T-cell (primary cell): ENCODE results near the gene DYNC1H1. TPM values are rescaled to one million over a fixed set of nuclear protein-coding genes. Genes with fewer than 3 reads are reported as not detected.

Experiments used
- ATAC-seq, 4 experiments: fragments of 200-7000 bp in 3 of 4; fragments of 150-1000 bp in 1 of 4; cut with Tn5 transposase; replicated peaks in 1 of 4; 1 replicate in 3 of 4; 2 replicates in 1 of 4; pipeline ENCODE4 v1.10.0; 2021; ENCODE audit warnings: moderate library complexity in 3 of 4, mild to moderate bottlenecking in 2 of 4, moderate number of reproducible peaks in 1 of 4
- CTCF ChIA-PET, 2 donors: fragments of 300-600 bp; sonication (Branson Sonifier 250); formaldehyde crosslinking; loops; one replicate each; lab custom pipeline; 2022; ENCODE audit warnings: antibody characterized with exemption in 2 of 2; lab: Charles Lee
- POLR2A ChIA-PET, 2 donors: fragments of 300-600 bp; sonication (Branson Sonifier 250); formaldehyde crosslinking; loops; one replicate each; lab custom pipeline; 2022; ENCODE audit warnings: antibody characterized with exemption in 2 of 2; lab: Charles Lee
- DNase-seq, 35 experiments: peaks; one replicate each; pipeline versions ENCODE4 v3.0.0 to v3.0.0-alpha.2; 2013 to 2023
- H3K27ac ChIP-seq: one replicate; pipeline ENCODE4 v1.5.1; 2013; ENCODE audit warnings: low read length
- H3K27me3 ChIP-seq, 2 experiments: replicated peaks in 1 of 2; 1 replicate in 1 of 2; 2 replicates in 1 of 2; pipeline versions ENCODE4 v1.6.1 to v1.7.0; 2013; ENCODE audit warnings: low read length in 1 of 2, mixed read lengths in 1 of 2; ENCODE audit not compliant: control insufficient read depth in 2 of 2, insufficient read depth in 2 of 2; ENCODE audit errors: extremely low read depth in 1 of 2
- H3K36me3 ChIP-seq, 2 donors: 1 replicate in 1 of 2; 2 replicates in 1 of 2; pipeline versions ENCODE4 v1.6.1 to v1.7.0; 2013; ENCODE audit warnings: low read length in 1 of 2; ENCODE audit not compliant: control insufficient read depth in 2 of 2, insufficient read depth in 1 of 2; ENCODE audit errors: extremely low read depth in 1 of 2
- H3K4me1 ChIP-seq, 2 experiments: 1 replicate in 1 of 2; 2 replicates in 1 of 2; pipeline versions ENCODE4 v1.6.1 to v1.7.0; 2013; ENCODE audit warnings: low read length in 2 of 2, mixed read lengths in 1 of 2; ENCODE audit not compliant: insufficient read depth in 2 of 2, control insufficient read depth in 1 of 2; ENCODE audit errors: extremely low read depth in 1 of 2
- H3K4me3 ChIP-seq, 2 donors: 1 replicate in 1 of 2; 2 replicates in 1 of 2; pipeline versions ENCODE4 v1.5.1 to v1.7.0; 2013; ENCODE audit warnings: mild to moderate bottlenecking in 2 of 2, low read length in 1 of 2, moderate library complexity in 1 of 2; ENCODE audit not compliant: control insufficient read depth in 1 of 2; ENCODE audit errors: extremely low read depth in 1 of 2
- H3K9me3 ChIP-seq: 2 replicates; pipeline ENCODE4 v1.7.0; 2013
- H3K27ac Mint-ChIP-seq, 2 donors: one replicate each; pipeline ENCODE4 v1.8.0; 2020 to 2021; ENCODE audit warnings: mild to moderate bottlenecking in 2 of 2, mixed read lengths in 2 of 2
- H3K27me3 Mint-ChIP-seq, 2 donors: one replicate each; pipeline ENCODE4 v1.8.0; 2021 to 2022; ENCODE audit warnings: mixed read lengths in 2 of 2
- H3K36me3 Mint-ChIP-seq: one replicate; pipeline ENCODE4 v1.8.0; 2021; ENCODE audit warnings: mixed read lengths
- H3K4me1 Mint-ChIP-seq, 3 donors: one replicate each; pipeline ENCODE4 v1.8.0; 2020 to 2022; ENCODE audit warnings: mixed read lengths in 3 of 3, mild to moderate bottlenecking in 1 of 3
- H3K4me3 Mint-ChIP-seq, 3 donors: one replicate each; pipeline ENCODE4 v1.8.0; 2020 to 2022; ENCODE audit warnings: mild to moderate bottlenecking in 3 of 3, mixed read lengths in 3 of 3, moderate library complexity in 3 of 3
- H3K9me3 Mint-ChIP-seq, 3 donors: one replicate each; pipeline ENCODE4 v1.8.0; 2020 to 2022; ENCODE audit warnings: mixed read lengths in 3 of 3
- WGBS: methylation state at CpG from one replicate; pipeline ENCODE4 v1.1.5; 2013; ENCODE audit warnings: missing lambda C conversion rate; ENCODE audit not compliant: insufficient coverage; 5-methylcytosine and 5-hydroxymethylcytosine counted together
- total RNA-seq, 35 experiments: library from RNA in 6 of 35; stranded (reverse) in 6 of 35; fragments of 120-200 nt in 1 of 35; gene quantifications; one replicate each; pipeline versions ENCODE4 v1.2.1 to v1.2.4 and lab custom pipeline; 2013 to 2026

DYNC1H1 gene
- total RNA-seq, 5 donors from 2014 or later (not counting 1 experiment from before 2014, with no cell fraction given) = 271 to 310 (median 279) TPM

DNA sequence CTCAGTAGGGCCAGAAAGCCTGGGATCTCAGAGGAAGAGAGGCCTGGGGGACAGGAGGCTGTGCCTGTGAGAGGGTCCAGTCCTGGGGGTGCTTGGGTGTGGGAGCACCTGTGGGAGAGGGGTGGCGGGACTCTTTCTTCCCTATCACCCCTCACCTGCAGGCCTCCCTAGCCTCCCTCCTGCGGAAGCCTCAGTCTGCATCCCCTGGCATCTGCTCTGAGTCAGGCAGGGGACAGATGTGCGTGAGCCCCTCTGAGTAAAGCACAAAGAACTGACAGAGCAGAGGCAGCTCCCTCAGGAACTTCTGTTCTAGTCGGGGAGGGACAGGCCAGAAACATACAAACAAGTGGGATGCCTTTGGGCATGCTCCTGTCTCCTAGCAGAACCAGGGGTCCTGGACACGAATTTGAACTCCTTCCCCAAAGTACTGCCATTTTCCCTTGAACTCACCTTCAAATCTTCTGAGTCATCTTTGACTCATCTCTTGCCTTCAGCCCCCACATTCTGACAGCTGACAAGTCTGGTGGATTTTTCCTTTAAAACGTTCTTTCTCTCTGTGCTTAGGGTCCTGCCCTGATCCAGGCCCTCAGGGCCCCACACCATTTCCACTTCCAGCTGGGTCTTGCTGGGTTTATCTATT, 131.0 kb downstream of the DYNC1H1 start:
- ChIA-PET POLR2A (no interaction called here), CTCF (interaction anchor here in 1 of 2 donors (0.9 to 1.0 kb wide), 2 partner anchors 32 to 219 kb away, joined by 3 to 8 read pairs; no protein-coding TSS in a partner anchor)
- Mint-ChIP-seq H3K9me3 (no peaks in the 10 kb centered on the region), H3K4me3 (no peak overlapping the region), H3K27ac (no peak overlapping the region), H3K27me3 (no peaks in the 10 kb centered on the region), H3K4me1 (peaks cover under 1 to 4% (median 3%) of the 10 kb centered on the region in 3 donors), H3K36me3 (no peaks in the 10 kb centered on the region)
- Histone ChIP-seq H3K4me1 (peaks cover 0 to 3% of the 10 kb centered on the region in 2 experiments), H3K4me3 (no peak overlapping the region), H3K9me3 (no peaks in the 10 kb centered on the region), H3K27me3 (no peaks in the 10 kb centered on the region), H3K36me3 (no peaks in the 10 kb centered on the region), H3K27ac (no peak overlapping the region)
- ATAC-seq (no peak), DNase-seq (no peak)
- 81% methylated on average over 5 of the region's 6 CpGs for WGBS

DNA sequence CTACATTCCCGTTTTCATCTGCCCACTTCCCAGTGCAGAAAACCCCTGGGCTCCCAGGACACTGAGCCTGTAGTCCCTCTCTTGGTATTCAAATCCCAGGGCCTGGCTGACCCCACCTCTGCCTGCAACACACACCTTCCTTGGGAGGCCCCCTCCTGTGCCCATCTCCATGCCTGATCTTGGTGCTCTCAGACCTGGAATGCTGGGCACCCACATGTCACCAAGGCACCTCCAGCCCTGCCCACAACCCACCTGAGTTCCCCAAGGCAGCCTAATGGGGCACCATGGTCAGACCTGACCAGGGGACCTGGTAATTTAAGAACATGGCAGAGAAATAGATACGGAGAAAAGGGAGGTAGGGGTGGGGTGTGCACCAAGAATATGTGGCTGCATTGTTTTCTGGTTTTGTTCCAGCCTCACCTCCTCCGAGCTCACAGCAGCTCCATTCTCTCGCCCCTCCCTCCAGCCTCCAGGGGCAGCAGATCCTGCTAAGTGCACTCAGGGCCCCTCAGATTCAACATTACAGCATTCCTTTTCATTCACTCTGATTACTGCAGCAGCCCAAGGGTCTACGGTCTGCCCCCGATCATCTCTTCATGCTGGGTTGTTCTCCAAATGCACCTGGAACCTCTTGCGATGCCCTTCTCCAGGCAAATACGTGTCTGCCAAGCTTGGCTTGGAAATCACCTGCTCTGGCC, 131.6 kb downstream of the DYNC1H1 start:
- no peak overlapping the region for H3K27ac Mint-ChIP-seq
- Histone ChIP-seq H3K4me3 (no peak overlapping the region), H3K36me3 (no peaks in the 10 kb centered on the region), H3K4me1 (peaks cover 0 to 3% of the 10 kb centered on the region in 2 experiments), H3K27ac (no peak overlapping the region), H3K9me3 (no peaks in the 10 kb centered on the region), H3K27me3 (peaks cover 0 to under 1% of the 10 kb centered on the region in 2 experiments)
- 75% methylated on average over 5 of the region's 8 CpGs for WGBS
- ATAC-seq (peak in 2 of 4 experiments; percentile 28 to 30), DNase-seq (no peak)
- no peaks in the 10 kb centered on the region for H3K36me3 Mint-ChIP-seq
- ChIA-PET POLR2A (no interaction called here), CTCF (interaction anchor here (0.5 to 1.1 kb wide), 5 partner anchors 9 to 218 kb away, joined by 3 to 8 read pairs (median 3); no protein-coding TSS in a partner anchor)
- H3K4me3 Mint-ChIP-seq = no peak overlapping the region
- no peaks in the 10 kb centered on the region for H3K27me3 Mint-ChIP-seq
- no peaks in the 10 kb centered on the region for H3K9me3 Mint-ChIP-seq
- peaks cover 0 to 4% (median 3%) of the 10 kb centered on the region in 3 donors for H3K4me1 Mint-ChIP-seq

DNA sequence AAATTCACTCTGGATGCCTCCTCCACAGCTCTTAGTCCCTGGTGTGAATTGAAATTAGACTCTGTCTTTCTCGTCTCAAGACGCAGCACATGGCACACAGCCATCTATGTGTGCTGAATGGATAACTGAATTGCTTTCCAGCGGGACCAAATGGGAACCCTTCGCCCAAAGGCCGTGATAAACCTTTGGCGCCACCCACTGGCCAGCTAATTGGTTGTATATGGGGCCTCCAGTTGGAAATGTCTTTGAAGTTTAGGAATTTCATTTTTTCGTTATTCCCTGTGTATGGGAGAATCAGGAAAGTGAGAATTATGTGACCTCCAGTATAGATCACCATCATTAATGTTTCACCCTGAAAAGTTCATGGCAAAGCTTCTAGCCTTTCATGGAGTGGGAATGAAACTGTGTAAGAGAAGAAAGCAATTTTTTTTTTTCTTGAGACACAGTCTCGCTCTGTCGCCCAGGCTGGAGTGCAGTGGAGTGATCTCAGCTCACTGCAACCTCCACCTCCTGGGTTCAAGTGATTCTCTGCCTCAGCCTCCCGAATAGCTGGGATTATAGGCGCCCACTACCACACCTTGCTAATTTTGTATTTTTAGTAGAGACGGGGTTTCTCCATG, 132.3 kb downstream of the DYNC1H1 start:
- H3K9me3 Mint-ChIP-seq = no peaks in the 10 kb centered on the region

DNA sequence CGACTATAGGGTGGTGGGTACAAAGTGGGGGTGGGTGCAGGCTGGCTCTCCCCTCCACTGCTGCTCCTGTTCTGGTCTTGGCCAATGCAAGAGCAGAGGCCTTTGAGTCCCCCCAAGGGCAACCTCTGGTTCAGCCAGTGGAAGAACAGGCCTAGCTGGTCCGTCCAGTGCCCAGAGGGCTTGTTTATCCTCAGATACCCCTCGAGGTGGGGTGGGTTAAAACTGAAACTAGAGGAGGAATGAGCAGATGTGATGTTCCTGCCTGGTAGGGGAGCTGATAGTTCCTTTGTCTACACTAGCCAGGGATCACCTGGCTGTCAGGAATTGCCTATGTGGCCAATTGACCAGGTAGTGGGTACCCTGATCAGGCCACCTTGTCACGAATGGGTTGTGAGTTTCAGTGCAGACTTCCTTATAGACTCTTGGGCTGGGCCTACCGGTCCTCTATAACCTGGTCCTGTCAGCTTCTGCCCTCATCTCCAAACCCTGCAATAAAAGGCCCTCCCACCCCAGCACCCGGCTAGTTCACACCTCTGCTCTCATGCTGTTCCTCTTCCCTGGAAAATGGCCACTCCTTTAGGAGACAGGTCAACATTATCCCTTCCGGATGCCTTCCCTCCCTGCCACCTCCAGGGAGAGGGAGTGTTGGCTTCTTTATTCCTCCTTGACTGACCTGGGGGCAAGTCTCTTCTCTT, 133.2 kb downstream of the DYNC1H1 start:
- Histone ChIP-seq H3K27me3 (peaks cover 0 to 6% of the 10 kb centered on the region in 2 experiments), H3K4me1 (peaks cover 0 to 3% of the 10 kb centered on the region in 2 experiments), H3K36me3 (no peaks in the 10 kb centered on the region), H3K4me3 (no peak overlapping the region), H3K9me3 (no peaks in the 10 kb centered on the region), H3K27ac (no peak overlapping the region)
- DNase-seq = no peak
- Mint-ChIP-seq H3K27ac (no peak overlapping the region), H3K36me3 (no peaks in the 10 kb centered on the region), H3K4me1 (peaks cover 0 to 4% (median 3%) of the 10 kb centered on the region in 3 donors), H3K9me3 (no peaks in the 10 kb centered on the region), H3K27me3 (no peaks in the 10 kb centered on the region), H3K4me3 (no peak overlapping the region)
- ChIA-PET CTCF (interaction anchor here (0.6 to 1.0 kb wide), 5 partner anchors 27 to 337 kb away, joined by 3 to 6 read pairs (median 4); no protein-coding TSS in a partner anchor), POLR2A (interaction anchor here in 1 of 2 donors (0.7 kb wide), 1 partner anchor 11 kb away, joined by 4 read pairs; no protein-coding TSS in a partner anchor)
- WGBS = 70% methylated on average over 2 of the region's 7 CpGs
- ATAC-seq = no peak

More for the DNA sequence above, 132.3 kb downstream of the DYNC1H1 start:
- peaks cover 0 to 3% of the 10 kb centered on the region in 2 experiments for H3K27me3 ChIP-seq
- H3K27ac Mint-ChIP-seq = no peak overlapping the region
- ATAC-seq = peak; percentile 54 to 88 (median 78)
- peak; percentile 13 to 79 (median 55) for DNase-seq
- H3K9me3 ChIP-seq = no peaks in the 10 kb centered on the region
- ChIA-PET POLR2A (no interaction called here), CTCF (interaction anchor here (0.5 to 1.1 kb wide), 6 partner anchors 9 to 217 kb away, joined by 3 to 8 read pairs (median 4); no protein-coding TSS in a partner anchor)
- H3K36me3 ChIP-seq = no peaks in the 10 kb centered on the region
- H3K4me3 Mint-ChIP-seq = no peak overlapping the region
- H3K27me3 Mint-ChIP-seq = no peaks in the 10 kb centered on the region
- WGBS = 17% methylated on average over 4 of the region's 12 CpGs
- peaks cover 0 to 3% of the 10 kb centered on the region in 2 experiments for H3K4me1 ChIP-seq
- H3K4me3 ChIP-seq = no peak overlapping the region
- H3K36me3 Mint-ChIP-seq = no peaks in the 10 kb centered on the region
- peaks cover 0 to 4% (median 3%) of the 10 kb centered on the region in 3 donors for H3K4me1 Mint-ChIP-seq
- H3K27ac ChIP-seq = no peak overlapping the region

DNA sequence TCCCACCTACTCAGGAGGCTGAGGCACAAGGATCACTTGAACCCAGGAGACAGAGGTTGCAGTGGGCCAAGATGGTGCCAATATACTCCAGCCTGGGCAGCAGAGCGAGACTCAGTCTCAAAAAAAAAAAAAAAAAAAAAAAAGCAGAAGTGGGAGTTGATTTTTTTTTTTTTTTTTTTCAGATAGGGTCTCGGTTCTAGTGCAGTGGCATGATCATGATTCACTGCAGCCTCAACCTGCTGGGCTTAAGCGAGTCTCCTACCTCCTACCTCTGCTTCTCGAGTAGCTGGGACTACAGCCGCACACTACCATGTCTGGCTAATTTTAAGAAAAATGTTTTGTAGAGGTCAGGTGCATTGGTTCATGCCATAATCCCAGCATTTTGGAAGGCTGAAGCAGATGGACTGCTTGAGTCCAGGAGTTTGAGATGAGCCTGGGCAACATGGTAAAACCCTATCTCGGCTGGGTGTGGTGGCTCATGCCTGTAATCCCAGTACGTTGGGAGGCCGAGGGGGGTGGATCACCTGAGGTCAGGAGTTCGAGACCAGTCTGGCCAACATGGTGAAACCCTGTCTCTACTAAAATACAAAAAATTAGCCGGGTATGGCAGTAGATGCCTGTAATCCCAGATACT, 138.8 kb downstream of the DYNC1H1 start:
- H3K27ac Mint-ChIP-seq = no peak overlapping the region
- CTCF ChIA-PET = interaction anchor here in 1 of 2 donors (0.6 kb wide), 1 partner anchor 90 kb away, joined by 5 read pairs; no protein-coding TSS in a partner anchor

More for the DNA sequence above, 138.8 kb downstream of the DYNC1H1 start:
- POLR2A ChIA-PET = interaction anchor here in 1 of 2 donors (0.7 kb wide), 1 partner anchor 206 kb away, joined by 7 read pairs; no protein-coding TSS in a partner anchor
- ATAC-seq (no peak), DNase-seq (no peak)
- Mint-ChIP-seq H3K27me3 (no peaks in the 10 kb centered on the region), H3K36me3 (no peaks in the 10 kb centered on the region), H3K9me3 (no peaks in the 10 kb centered on the region), H3K4me3 (no peak overlapping the region), H3K4me1 (no peaks in the 10 kb centered on the region)
- Histone ChIP-seq H3K27ac (no peak overlapping the region), H3K4me1 (no peaks in the 10 kb centered on the region), H3K36me3 (no peaks in the 10 kb centered on the region), H3K9me3 (no peaks in the 10 kb centered on the region), H3K27me3 (peaks cover 0 to 6% of the 10 kb centered on the region in 2 experiments), H3K4me3 (no peak overlapping the region)
- 100% methylated on average over 3 of the region's 10 CpGs for WGBS
